Stimulated activated naive B cell treated with anti-CD40 and anti-IgM and Interleukin-4, amounts not matched to agents 10 μg/mL and 1 μg/mL and 100 μg/mL, for 72 hours (primary cell): ENCODE results near the gene NOX1.
A peak's percentile ranks its signal among the peaks of the same experiment; 100 is the strongest.
"Not testable (repeated sequence)": the region's sequence is repeated elsewhere in the genome, so short reads cannot be mapped to it uniquely, and the experiment has no call there.

ENCODE experiments used
- ATAC-seq, 2 donors: fragments of 150-1000 bp; cut with Tn5 transposase; replicated peaks; 2 replicates each; pipeline ENCODE4 v1.10.0; 2021; ENCODE audit warnings: moderate library complexity in 1 of 2
- DNase-seq: peaks from one replicate; pipeline ENCODE4 v3.0.0; 2021
- H3K27ac Mint-ChIP-seq: one replicate; pipeline ENCODE4 v1.8.0; 2022; ENCODE audit warnings: mild to moderate bottlenecking, mixed read lengths
- H3K27me3 Mint-ChIP-seq, 2 donors: one replicate each; pipeline ENCODE4 v1.8.0; 2022; ENCODE audit warnings: mixed read lengths in 2 of 2
- H3K36me3 Mint-ChIP-seq, 2 donors: one replicate each; pipeline ENCODE4 v1.8.0; 2022; ENCODE audit warnings: mixed read lengths in 2 of 2, mild to moderate bottlenecking in 1 of 2
- H3K4me1 Mint-ChIP-seq, 2 donors: one replicate each; pipeline ENCODE4 v1.8.0; 2022; ENCODE audit warnings: mixed read lengths in 2 of 2, mild to moderate bottlenecking in 1 of 2
- H3K4me3 Mint-ChIP-seq, 2 donors: one replicate each; pipeline ENCODE4 v1.8.0; 2022; ENCODE audit warnings: mild to moderate bottlenecking in 2 of 2, mixed read lengths in 2 of 2, moderate library complexity in 1 of 2
- H3K9me3 Mint-ChIP-seq, 2 donors: one replicate each; pipeline ENCODE4 v1.8.0; 2022; ENCODE audit warnings: mixed read lengths in 2 of 2, mild to moderate bottlenecking in 1 of 2

The NOX1 gene

GRCh38 chrX:100852810-100853209 lies 21.3 kb downstream of the NOX1 start:
- Mint-ChIP-seq H3K27ac (no peak overlapping the region), H3K36me3 (peaks cover 0 to 3% of the 10 kb centered on the region in 2 donors), H3K9me3 (peaks cover 0 to under 1% of the 10 kb centered on the region in 2 donors), H3K27me3 (no peaks in the 10 kb centered on the region), H3K4me3 (no peak overlapping the region), H3K4me1 (peaks cover 0 to 5% of the 10 kb centered on the region in 2 donors)
- DNase-seq (no peak), ATAC-seq (no peak)

- DNase-seq, result no peak
- H3K4me1 Mint-ChIP-seq, result peaks cover 0 to 5% of the 10 kb centered on the region in 2 donors
- no peak overlapping the region for H3K4me3 Mint-ChIP-seq
- H3K27ac Mint-ChIP-seq, result no peak overlapping the region
- H3K27me3 Mint-ChIP-seq, result no peaks in the 10 kb centered on the region
- ATAC-seq, result no peak
- H3K36me3 Mint-ChIP-seq, result peaks cover 4 to 5% of the 10 kb centered on the region in 2 donors
- no peaks in the 10 kb centered on the region for H3K9me3 Mint-ChIP-seq
These were observed 23.8 kb downstream of the NOX1 start for GRCh38 chrX:100850317-100850716.

GRCh38 chrX:100831219-100831946 lies 42.8 kb downstream of the NOX1 start:
- Mint-ChIP-seq H3K4me3 (no peak overlapping the region), H3K27me3 (no peaks in the 10 kb centered on the region), H3K9me3 (peaks cover 0 to 3% of the 10 kb centered on the region in 2 donors), H3K4me1 (peaks cover 12 to 15% of the 10 kb centered on the region in 2 donors), H3K36me3 (peaks cover 22 to 38% of the 10 kb centered on the region in 2 donors), H3K27ac (peak overlapping the region; percentile 25)
- DNase-seq (no peak), ATAC-seq (no peak)

GRCh38 chrX:100830547-100830946 lies 43.6 kb downstream of the NOX1 start:
- peaks cover 20 to 37% of the 10 kb centered on the region in 2 donors for H3K36me3 Mint-ChIP-seq
- no peaks in the 10 kb centered on the region for H3K27me3 Mint-ChIP-seq
- ATAC-seq, result peak; percentile 71 to 72

GRCh38 chrX:100830143-100830542 lies 44.0 kb downstream of the NOX1 start:
- peak; percentile 34 to 44 for ATAC-seq
- H3K4me3 Mint-ChIP-seq, result peak overlapping the region; percentile 51 to 53
- H3K27ac Mint-ChIP-seq, result peak overlapping the region; percentile 82
- peaks cover 0 to 3% of the 10 kb centered on the region in 2 donors for H3K9me3 Mint-ChIP-seq
- peaks cover 12 to 15% of the 10 kb centered on the region in 2 donors for H3K4me1 Mint-ChIP-seq
- peaks cover 20 to 37% of the 10 kb centered on the region in 2 donors for H3K36me3 Mint-ChIP-seq
- no peaks in the 10 kb centered on the region for H3K27me3 Mint-ChIP-seq
- no peak for DNase-seq

More at GRCh38 chrX:100830547-100830946, 43.6 kb downstream of the NOX1 start:
- Mint-ChIP-seq H3K4me1 (peaks cover 12 to 15% of the 10 kb centered on the region in 2 donors), H3K9me3 (peaks cover 0 to 3% of the 10 kb centered on the region in 2 donors), H3K4me3 (peak overlapping the region in 1 of 2 donors; percentile 39), H3K27ac (peak overlapping the region; percentile 79)
- DNase-seq, result peak; percentile 2

GRCh38 chrX:100829730-100830129 lies 44.4 kb downstream of the NOX1 start:
- Mint-ChIP-seq H3K9me3 (peaks cover 0 to 3% of the 10 kb centered on the region in 2 donors), H3K27ac (peak overlapping the region; percentile 82), H3K4me3 (peak overlapping the region; percentile 51 to 53), H3K27me3 (no peaks in the 10 kb centered on the region), H3K4me1 (peaks cover 12 to 15% of the 10 kb centered on the region in 2 donors), H3K36me3 (peaks cover 20 to 38% of the 10 kb centered on the region in 2 donors)
- ATAC-seq (peak; percentile 82 to 84), DNase-seq (peak; percentile 13)

GRCh38 chrX:100819837-100820666 lies 54.1 kb downstream of the NOX1 start, which contains the start of gene CSTF2:
TSS of gene CSTF2 (plus strand) at chrX:100820391. CDS start at chrX:100820417, 26 bp downstream.
- H3K27me3 Mint-ChIP-seq, result peaks cover 14 to 19% of the 10 kb centered on the region in 2 donors
- peaks cover 0 to 5% of the 10 kb centered on the region in 2 donors for H3K4me1 Mint-ChIP-seq
- peak within 1 kb of the TSS; percentile 85 to 87 for H3K4me3 Mint-ChIP-seq
- ATAC-seq (peak; percentile 98 to 99), DNase-seq (peak; percentile 74)
- peak within 1 kb of the TSS; percentile 94 for H3K27ac Mint-ChIP-seq
- peaks cover 0 to 5% of the 10 kb centered on the region in 2 donors for H3K9me3 Mint-ChIP-seq
- H3K36me3 Mint-ChIP-seq, result peaks cover 4 to 19% of the 10 kb centered on the region in 2 donors

GRCh38 chrX:100819534-100819836 lies 54.7 kb downstream of the NOX1 start:
- Mint-ChIP-seq H3K9me3 (peaks cover 0 to 5% of the 10 kb centered on the region in 2 donors), H3K4me3 (peak overlapping the region; percentile 85 to 87), H3K4me1 (peaks cover 0 to 5% of the 10 kb centered on the region in 2 donors), H3K27ac (peak overlapping the region; percentile 94), H3K36me3 (peaks cover 4 to 15% of the 10 kb centered on the region in 2 donors), H3K27me3 (peaks cover 18 to 25% of the 10 kb centered on the region in 2 donors)
- DNase-seq, result no peak
- no peak for ATAC-seq

- Mint-ChIP-seq H3K4me3 (no peak overlapping the region), H3K27me3 (peaks cover 24 to 34% of the 10 kb centered on the region in 2 donors), H3K9me3 (peaks cover 0 to 5% of the 10 kb centered on the region in 2 donors), H3K27ac (no peak overlapping the region), H3K4me1 (peaks cover 0 to 5% of the 10 kb centered on the region in 2 donors), H3K36me3 (peaks cover 2 to 8% of the 10 kb centered on the region in 2 donors)
- ATAC-seq, result no peak
- DNase-seq, result no peak
These were observed 56.8 kb downstream of the NOX1 start for GRCh38 chrX:100817340-100817739.

- no peak for DNase-seq
These were observed 61.7 kb downstream of the NOX1 start for GRCh38 chrX:100812216-100813158.

GRCh38 chrX:100808265-100808664 lies 65.9 kb downstream of the NOX1 start:
- H3K4me3 Mint-ChIP-seq, ATAC-seq, H3K27ac Mint-ChIP-seq, H3K4me1 Mint-ChIP-seq, H3K36me3 Mint-ChIP-seq, DNase-seq: not testable (repeated sequence)
- peaks cover 10 to 19% of the 10 kb centered on the region in 2 donors for H3K9me3 Mint-ChIP-seq
- H3K27me3 Mint-ChIP-seq, result peaks cover 35 to 51% of the 10 kb centered on the region in 2 donors

More at GRCh38 chrX:100812216-100813158, 61.7 kb downstream of the NOX1 start:
- H3K27me3 Mint-ChIP-seq, result peaks cover 54 to 71% of the 10 kb centered on the region in 2 donors
- peaks cover 0 to 4% of the 10 kb centered on the region in 2 donors for H3K36me3 Mint-ChIP-seq
- no peak for ATAC-seq
- peaks cover 3 to 14% of the 10 kb centered on the region in 2 donors for H3K9me3 Mint-ChIP-seq
- H3K4me1 Mint-ChIP-seq, result no peaks in the 10 kb centered on the region
- no peak overlapping the region for H3K4me3 Mint-ChIP-seq
- H3K27ac Mint-ChIP-seq, result peak overlapping the region; percentile 57

GRCh38 chrX:100804780-100805179 lies 69.4 kb downstream of the NOX1 start:
- peaks cover 0 to 2% of the 10 kb centered on the region in 2 donors for H3K36me3 Mint-ChIP-seq
- H3K27ac Mint-ChIP-seq, result no peak overlapping the region
- no peak for DNase-seq
- H3K27me3 Mint-ChIP-seq, result peaks cover 27 to 46% of the 10 kb centered on the region in 2 donors
- H3K4me3 Mint-ChIP-seq, result no peak overlapping the region
- ATAC-seq, result no peak
- H3K4me1 Mint-ChIP-seq, result no peaks in the 10 kb centered on the region
- peaks cover 8 to 16% of the 10 kb centered on the region in 2 donors for H3K9me3 Mint-ChIP-seq

GRCh38 chrX:100802843-100803242 lies 71.3 kb downstream of the NOX1 start:
- no peak for DNase-seq
- Mint-ChIP-seq H3K36me3 (no peaks in the 10 kb centered on the region), H3K27ac (no peak overlapping the region), H3K27me3 (peaks cover 9 to 27% of the 10 kb centered on the region in 2 donors), H3K4me1 (no peaks in the 10 kb centered on the region), H3K4me3 (no peak overlapping the region), H3K9me3 (peaks cover 4 to 7% of the 10 kb centered on the region in 2 donors)
- no peak for ATAC-seq
